ENCODE measurements around the gene PRELP.
A peak's percentile ranks its signal among the peaks of the same experiment; 100 is the strongest.
"Not testable (repeated sequence)": the region's sequence is repeated elsewhere in the genome, so short reads cannot be mapped to it uniquely, and the experiment has no call there.

PRELP gene

DNA sequence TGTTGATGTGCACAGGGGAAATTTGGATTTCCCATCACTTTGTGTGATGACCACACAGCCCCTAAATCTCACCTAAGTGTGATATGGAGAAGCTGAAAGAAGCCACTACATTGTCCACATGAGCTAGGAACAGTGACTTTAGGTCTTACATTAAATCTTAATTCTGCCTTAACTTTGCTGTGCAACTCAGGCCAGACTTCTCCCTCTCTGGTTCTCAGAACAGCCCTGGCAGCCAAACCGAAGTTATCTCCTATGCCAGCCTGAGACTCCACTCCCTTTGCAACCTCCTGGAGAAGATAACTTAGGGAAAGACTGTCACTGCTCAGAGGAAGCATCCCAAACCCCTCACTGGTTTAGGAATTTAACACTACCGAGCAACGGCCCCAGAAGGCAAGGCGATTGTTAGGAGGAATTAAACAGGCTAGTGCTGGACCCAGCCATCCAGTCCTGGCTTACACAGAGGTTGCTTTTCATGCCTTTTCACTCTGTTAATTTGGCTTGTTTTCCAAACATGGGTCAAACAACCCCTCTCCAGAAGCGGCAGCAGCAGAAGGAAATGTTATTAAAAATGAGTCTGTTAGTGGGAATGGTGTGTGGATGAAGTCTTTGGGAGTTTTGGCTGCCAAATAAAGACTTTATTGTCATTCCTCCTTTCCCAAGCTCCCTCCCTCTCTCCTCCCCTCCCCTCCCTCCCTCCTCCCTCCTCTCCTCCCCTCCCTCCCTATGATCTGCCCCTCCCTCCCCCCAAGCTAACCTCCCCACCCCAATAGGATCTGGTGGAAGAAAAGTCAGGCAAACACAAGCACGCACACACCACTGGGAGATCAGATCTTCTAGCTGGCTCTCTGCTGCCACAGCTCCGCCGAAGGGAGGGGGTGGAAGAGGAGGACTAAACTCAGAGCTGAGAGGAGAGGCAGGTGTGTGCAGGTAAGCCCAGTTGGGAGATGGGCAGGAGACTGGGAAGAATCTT lies at the start of gene PRELP:
Gene PRELP, plus strand, starts transcription at position 795 of the 970 bp plus-strand sequence. CDS start 7,379 bp downstream, outside the sequence.
- peak in 16 of 51 donors; percentile 15 to 62 (median 42) for DNase-seq

DNA sequence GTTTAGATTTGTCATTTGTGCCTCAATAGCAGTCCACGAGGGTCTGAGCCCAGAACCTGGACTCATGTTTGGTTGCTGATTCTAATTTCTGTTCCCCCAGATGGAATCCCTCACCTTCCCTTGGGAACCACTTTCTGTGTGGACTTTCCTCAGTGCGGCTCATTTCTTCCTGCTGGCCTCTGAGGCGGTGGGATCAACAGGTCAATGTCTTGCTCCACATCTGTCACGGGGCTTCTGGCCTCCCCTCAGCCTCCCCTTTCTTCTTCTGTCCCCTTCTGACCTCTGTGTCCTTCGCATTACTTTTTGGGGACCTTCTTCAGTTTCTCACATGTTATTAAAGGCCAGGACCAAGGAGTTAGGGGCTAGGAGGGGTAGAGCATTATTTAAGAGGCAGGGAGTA lies 49.2 kb upstream of the PRELP start:
- no peak for DNase-seq

DNA sequence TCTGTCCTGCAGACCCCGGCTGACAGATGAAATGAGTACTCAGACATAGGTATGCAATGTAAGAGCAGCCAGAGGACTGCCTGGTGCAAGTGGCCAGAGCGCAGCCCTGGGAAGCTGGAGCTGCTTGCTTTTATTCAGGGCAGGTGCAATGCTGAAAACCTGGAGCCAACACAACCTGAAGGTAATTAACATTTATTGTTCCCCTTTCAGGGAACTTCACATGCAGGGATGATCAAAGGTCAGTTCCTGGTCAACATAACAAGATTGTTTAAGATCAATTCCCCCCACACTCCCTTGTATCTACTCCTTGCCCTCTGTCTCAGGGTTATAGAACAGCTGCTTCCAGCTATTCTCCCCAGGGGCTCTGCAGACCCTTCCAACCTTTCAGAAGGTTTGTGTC lies 48.7 kb upstream of the PRELP start:
- no peak for DNase-seq

DNA sequence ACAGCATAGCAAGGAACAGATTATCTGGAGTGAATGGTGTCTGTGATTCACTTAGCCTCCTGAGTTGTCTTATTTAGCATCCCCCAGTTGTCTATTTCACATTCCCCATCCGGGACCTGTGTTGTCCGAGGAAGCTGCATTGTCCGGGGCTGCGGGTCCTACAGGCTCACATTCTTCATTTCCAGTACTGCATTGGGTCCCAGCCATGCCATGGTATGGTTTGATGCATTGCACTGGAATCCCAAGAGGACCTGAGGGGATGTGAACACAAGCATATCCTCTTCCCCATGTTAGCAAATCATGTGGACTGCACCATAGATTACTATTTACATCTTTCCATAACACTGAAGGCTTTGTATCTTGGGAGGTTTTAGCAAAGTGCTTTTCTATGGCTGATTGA lies 48.2 kb upstream of the PRELP start:
- DNase-seq, result no peak

DNA sequence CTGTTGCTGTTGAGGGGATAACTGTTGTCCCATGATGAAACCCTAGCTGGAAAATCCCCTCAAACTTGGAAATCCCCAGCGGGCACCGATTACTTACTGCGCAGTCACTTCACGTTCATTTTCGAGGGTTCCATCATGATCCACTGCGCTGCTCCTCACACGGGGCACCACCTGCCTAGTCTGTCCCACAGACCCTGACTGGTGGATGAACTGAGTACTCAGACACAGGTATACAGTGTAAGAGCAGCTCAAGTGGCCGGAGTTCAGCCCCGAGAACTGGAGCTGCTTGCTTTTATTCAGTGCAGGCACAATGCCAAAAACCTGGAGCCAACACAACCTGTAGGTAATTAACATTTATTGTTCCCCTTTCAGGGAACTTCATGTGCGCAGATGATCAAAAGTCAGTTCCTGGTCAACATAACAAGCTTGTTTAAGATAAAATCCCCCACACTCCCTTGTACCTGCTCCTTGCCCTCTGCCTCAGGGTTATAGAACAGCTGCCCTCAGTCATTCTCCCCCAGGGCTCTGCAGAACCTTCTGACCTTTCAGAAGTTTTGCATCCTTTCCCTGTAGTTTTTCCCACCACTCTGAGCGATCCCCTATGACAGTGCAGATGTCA lies 46.5 kb upstream of the PRELP start:
- no peak for DNase-seq

DNA sequence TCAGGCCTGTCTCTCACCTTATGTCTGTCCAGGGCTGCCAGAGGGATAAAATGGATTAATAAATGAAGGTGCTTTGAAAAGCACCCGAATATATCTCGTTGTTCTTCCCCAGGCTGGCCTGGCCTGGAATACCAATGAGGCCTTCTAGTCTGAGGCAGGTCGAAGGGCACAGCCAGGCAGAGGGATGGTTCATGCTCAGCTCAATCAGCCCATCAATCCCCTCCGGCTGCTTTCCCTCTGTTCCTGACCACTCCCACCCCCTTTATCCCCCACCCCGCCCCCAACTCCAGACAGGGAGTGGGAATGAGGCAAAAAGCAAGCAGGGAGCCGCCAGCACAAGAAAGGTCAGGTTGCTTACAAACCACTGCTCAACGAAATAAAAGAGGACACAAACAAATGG lies 40.0 kb upstream of the PRELP start:
- no peak for DNase-seq

DNA sequence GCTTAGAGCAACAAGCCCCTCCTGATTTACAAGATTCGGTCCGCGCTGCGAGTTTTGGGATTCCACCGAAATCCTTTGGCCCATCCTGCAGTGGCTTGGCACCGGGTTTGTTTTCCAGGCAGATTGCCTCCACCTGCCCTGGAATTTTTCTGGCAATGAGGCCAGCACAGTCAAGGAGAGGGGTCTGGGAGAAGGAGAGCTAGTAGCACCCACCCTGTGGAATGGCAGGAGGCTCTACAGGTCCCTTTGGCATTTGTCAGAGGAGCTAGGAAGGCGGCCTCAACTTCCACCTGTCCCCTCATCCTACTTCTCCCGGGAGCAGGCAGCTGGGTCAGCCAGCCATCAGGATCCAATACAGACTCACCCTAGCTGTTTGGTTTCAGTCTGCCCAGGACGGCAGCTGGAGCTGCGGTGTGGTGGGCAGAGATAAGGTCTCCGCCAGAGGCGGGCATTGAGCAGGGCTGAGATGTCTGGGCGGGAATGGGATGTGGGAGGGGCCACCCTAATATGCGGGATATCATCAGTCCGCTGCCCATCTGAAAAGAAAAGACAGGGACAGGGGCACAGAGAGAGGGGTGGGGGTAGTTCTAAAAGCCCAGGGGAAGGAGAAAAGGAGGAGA lies 37.8 kb upstream of the PRELP start:
- no peak for DNase-seq

DNA sequence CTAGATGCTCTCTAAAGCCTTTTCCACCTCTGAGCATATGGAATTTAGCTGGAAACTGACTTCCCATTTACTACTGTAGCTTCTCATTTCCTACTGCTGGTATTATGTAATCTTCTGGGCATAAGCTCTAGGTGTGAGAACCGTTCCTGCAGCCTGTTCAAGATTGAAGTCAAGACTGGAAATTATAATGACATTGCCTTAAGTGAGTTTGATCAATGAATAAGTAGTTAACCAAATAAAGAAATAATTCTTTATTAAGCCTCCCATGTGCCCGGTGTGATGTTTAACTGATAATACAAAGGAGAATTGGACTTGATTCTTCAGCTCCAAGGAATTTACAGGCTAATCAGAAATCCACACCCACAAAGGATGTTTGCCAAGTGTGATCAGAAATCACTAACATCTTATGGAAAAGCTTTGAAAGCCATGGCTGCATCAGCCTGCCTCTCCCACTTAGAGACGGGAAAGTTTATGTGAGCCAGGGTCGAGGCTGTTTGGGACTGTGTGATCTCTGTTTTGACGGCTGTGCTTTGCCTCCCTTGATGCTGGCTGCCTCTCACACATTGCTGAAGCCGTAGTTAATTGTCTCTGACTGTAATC lies 36.4 kb upstream of the PRELP start:
- no peak for DNase-seq

DNA sequence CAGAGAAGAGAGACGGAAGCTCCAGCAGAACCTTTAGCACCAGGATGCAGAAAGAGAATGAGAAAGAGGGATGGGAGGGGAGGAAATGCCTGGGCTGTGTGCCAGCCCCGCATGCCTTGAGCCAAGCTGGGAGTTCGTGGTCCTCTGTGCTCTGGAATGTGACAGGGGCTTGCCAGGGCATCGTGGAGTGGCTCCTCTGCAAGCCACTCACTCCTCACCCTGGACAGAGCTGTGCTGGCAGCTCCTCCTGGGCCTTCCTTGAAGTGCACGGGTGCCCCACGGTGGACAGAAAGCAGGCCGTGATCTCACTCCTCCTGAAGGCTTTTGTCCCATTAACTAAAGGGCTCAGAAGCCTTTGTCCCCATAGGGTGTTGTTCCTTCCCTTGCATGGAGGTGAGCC lies 34.8 kb upstream of the PRELP start:
- peak in 48 of 51 donors; percentile 6 to 81 (median 44) for DNase-seq

DNA sequence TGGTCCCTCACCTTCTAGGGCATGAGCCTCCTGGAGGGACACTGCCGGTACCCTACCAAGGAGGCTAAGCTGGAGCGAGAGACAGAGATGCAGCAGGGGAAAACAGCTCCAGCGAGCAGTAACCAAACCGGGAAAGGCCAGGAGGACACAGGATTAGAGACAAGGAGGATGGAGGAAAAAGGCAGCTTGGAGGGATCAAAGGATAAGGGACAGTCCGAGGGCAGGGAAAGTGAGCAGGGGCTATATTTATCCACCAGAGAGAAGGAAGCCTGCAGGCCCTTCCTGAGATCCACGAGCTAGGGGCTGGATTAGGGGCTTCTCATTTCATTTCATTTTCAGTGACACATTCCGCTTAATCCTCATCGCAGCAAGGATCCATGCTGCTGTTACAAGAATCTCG lies 33.8 kb upstream of the PRELP start:
- DNase-seq, result no peak

DNA sequence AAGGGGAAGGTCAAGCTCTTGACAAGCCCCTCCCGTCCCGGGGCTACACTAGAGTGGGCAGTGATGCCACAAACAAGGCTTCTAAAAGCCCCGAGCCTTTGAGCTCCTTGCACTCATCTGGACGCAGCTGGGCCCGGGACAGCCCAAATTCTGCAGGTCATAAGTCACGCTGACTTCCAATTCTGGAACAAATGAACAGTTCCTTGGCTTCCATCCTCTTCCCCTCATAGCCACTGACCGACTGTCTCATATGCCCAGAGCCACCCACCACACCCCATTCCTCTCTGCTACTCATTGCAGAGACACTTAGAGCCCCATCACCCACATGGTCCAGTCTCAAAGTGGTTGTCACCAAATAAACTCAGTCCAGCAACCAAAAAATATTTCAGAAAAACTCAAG lies 32.8 kb upstream of the PRELP start:
- DNase-seq, result no peak

DNA sequence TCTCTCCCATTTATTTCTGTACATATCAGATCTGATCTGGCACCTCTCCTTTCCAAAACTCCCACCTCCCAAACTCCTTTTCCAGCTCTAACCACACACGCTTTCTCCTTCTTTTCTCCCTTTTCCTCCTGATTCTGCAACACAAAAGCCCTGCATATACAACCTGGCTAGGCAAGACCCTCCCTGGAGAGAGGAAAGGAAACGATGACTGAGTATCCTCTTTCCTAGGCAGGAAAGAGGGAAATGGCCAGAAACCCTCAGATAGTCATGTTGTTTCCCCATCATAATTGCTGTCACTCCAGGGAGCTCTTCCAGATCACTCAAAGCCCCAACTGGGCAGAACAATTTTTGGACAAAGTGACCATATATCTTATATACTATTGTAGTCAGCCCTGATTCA lies 32.3 kb upstream of the PRELP start:
- no peak for DNase-seq

DNA sequence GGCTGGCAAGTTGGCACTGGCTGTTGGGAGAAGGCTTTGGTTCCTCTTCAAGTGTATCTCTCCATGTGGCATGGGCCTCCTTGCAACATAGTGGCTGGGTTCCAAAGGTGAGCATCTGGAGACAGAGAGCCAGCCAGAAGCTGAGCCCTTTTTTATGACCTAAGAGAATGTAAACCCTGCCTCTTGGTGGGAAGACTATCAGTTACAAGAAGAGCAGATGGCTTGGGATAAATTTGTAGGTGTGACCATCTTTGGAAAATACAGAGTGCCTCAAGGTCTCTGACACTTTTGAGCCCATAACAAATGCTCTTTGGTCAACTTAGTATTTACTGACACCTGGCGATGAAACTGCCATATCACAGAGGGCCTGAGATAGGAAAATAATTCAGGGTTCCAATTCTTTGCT lies 31.4 kb upstream of the PRELP start:
- no peak for DNase-seq

DNA sequence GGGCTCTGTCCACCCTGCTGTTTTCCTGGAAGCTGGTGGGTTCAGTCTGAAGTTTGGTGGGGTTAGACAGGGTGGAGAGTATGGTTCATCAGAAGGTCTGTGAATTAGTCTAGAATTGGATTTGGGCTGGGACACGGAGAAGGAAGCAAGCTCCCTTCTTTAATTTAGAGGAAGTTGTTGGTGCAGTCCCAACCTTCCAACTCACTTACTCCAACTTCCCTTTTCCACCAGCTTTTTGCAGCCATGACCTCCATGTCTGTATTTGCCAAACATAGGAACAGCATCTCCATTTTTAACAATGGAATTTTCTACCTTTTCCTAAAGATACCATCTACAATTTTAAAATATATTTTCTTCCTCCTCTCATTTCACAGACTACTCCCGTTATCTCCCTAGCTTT lies 28.5 kb upstream of the PRELP start:
- DNase-seq, result no peak

DNA sequence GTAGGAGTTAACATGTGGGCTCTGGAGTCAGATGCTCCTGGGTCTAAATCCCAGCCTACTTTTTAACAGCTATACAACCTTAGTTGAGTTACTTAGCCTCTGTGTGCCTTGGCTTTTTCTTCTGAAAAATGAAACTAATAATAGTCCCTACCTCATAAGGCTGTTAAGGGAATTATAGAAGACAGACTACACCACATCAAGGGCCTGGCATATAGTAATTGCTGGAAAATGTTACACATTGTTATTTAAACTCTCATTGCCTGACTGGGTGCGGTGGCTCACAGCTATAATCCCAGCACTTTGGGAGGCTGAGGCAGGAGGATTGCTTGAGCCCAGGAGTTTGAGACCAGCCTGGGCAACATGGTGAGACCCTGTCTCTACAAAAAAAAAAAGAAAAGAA lies 28.0 kb upstream of the PRELP start:
- DNase-seq, result not testable (repeated sequence)

DNA sequence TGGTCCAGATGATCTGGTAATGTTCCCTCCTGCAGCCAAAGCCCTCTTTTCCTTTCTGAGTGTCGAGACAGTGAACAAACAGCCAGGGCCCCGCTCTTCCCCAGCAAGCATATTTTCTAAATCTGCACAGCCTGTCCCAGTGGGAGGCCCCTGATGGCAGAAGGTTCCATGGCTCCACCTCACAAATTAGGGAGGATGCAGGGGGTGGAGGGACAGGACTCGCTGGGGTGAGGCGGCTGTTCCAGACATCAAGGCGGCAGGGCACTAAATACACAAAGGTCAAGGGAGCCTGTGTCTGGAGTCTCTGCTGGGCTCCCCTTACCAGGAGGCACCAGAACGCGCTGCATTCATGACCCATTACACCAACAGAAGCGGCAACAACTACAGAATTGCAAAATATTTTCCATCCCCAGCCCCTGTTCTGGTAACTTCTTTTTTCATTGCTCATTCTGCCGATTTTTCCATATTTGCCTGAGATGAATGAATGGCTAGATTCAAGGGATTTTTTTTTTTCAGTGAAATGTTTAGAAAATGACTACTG lies 27.0 kb upstream of the PRELP start:
- no peak for DNase-seq

DNA sequence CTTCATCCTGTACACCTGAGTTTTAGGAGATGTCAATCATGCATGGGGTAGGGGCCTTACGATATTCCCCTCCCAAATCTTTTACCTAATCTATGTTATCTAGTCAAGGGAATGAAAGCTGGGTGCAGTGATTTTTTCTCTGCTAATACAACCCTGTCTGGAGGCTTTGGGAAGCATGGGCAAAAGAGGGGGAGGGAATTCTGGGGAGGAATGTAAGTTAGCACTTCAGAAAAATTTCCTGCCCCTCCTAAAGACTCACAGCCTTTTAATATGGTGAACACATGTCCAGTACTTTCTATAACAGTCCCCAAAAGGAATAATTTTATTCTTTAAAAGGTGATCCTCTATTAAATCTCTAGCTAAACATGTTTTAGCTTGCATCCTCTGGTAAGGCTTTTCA lies 25.6 kb upstream of the PRELP start:
- DNase-seq, result no peak

DNA sequence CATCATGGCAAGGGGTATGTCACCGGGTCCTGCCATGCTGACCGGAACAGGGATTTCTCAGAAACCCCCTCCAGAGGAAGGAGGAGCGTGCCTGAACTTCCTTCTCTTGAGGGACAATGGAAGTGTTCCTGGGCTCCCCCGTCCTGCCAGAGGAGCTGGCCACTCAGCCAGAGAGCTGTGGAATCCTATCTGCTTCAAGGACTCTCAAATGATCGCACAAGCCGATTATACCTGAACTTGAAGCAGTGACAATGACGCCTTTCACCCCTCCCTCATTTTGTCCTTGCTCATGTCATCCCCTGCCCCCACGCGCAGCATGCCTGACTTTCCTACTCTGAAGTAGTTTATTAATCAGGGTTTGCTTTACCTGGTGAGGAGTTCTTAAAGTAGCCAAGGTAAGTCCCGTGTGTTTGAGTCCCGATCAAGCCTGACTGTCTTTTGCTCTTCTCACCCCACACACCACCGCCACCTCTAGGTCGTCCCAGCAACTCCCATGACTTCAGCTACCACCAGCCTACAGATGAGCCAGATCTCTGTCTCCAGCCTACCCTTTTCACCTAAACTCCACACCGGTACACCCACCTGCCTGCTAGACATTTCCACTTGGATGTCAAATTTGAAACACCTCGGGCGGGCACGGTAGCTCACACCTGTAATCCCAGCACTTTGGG lies 25.0 kb upstream of the PRELP start:
- DNase-seq, result no peak

DNA sequence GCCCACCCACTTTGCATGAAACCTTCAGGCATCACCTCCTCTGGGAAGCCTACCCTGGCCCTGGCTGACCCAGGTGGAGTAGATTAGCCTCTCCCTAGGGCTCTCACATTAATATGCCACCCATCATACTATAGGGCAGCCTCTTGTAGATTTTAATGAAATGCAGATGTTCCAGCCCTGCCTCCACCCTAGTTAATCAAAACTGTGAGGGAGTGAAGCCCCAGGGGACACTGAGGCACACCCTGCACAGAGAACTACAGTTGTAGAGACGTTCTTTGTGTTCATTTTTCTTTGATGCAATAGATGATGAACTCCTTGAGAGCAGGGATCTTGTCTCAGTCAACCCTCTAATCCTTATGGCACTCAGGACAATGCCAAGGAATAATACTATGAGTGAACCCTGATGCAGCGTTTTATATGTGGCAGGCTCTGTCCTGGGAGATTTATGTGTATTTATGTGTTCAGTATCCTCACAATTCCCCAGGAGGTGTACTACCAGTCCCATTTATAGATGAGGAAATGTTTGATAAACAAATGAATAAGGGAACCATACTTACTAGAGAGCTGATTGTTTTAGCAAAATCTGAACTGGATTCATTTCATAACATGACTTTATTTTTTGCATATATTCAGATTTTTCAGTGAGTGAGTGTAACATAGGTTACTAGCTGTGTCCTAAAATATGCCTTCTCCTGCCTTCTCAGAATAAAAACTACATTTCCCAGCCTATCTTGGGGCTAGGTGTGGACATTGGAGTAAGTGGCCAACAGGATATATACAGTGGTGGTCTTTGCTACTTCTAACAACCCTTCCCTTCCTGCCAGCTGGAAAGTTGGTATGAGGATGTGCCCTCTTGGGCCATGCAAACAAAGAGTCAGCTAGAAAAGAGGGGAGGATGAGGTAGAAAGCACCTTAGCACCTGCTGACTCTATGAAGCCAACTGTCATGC lies 23.5 kb upstream of the PRELP start:
- no peak for DNase-seq

DNA sequence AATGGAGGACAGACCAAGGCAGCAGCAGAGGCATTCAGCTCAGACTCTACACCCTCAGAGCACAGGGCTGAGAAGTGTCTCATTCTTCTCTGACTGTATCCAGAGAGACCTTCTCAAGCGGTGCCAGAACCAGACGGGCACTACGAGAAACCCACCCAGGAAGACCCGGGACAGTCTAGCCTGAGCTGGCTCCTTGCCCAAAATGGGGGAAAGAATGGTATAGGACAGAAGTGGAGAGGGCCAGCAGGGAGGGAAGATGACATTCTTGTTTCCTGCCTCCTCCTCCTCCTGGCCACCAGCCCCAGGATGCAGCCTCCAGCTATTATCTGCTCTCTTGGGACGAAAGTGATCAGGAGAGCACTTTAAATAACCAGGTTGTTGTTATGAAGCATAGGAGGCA lies 22.6 kb upstream of the PRELP start:
- no peak for DNase-seq

Data from hypothalamus (tissue), 51 donors.